Mammary epithelial cell (primary cell): ENCODE data around the gene DVL1.

Source experiments
- CTCF ChIP-seq, 2 donors: IDR thresholded peaks in 1 of 2; conservative IDR thresholded peaks in 1 of 2; 2 replicates each; pipeline ENCODE4 v1.5.1; 2011 to 2012; ENCODE audit warnings: inconsistent platforms in 2 of 2, low read length in 2 of 2, mild to moderate bottlenecking in 2 of 2, control low read depth in 1 of 2, low read depth in 1 of 2; ENCODE audit not compliant: insufficient read depth in 1 of 2; ENCODE audit errors: extremely low read depth in 1 of 2
- EZH2 ChIP-seq: IDR thresholded peaks from 2 replicates; pipeline ENCODE4 v1.6.1; 2012; ENCODE audit warnings: low read length, inconsistent platforms, borderline replicate concordance

DNA sequence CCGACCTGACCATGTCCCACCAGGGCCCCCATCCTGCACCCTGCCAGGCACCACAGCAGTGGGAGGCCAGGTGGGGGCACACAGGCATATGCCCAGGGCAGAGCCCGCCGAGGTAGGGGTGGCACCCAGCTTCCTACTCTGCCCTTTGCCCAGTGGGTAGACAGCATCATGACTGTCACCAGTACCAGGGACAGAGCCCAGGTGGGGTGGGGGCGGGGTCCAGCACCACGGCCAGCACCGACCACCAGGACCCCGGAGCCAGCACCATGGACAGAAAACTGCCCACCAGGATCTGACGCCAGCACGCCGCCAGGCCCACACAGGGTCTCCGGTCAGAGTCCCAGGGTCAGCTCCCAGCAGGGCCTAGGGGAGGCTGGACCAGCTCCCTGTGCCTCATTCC, 14.4 kb downstream of the DVL1 start:
- TF ChIP-seq CTCF (conservative IDR thresholded peaks at IDR 0.05 in 1 of 2, IDR thresholded peaks at IDR 0.05 in 1 of 2; ENCODE audit: extremely low read depth in 1 of 2, insufficient read depth in 1 of 2, low read depth in 1 of 2, low read length in 2 of 2) (no peak), EZH2 (no peak)
